CD14-positive monocyte (primary cell): Measurements from ENCODE around the gene R3HDM2. TPM values are rescaled to one million over a fixed set of nuclear protein-coding genes. Genes with fewer than 3 reads are reported as not detected.
A peak's percentile ranks its signal among the peaks of the same experiment; 100 is the strongest.

Experiments
- DNase-seq, 3 donors: peaks; one replicate each; pipeline ENCODE4 v3.0.0-alpha.2; 2011 to 2022
- H2AFZ ChIP-seq: 2 replicates; pipeline ENCODE4 v1.6.0; 2012; ENCODE audit warnings: mild to moderate bottlenecking, low read depth, low read length, inconsistent platforms; ENCODE audit not compliant: insufficient read depth, poor library complexity, severe bottlenecking
- H3K27ac ChIP-seq, 2 donors: 1 replicate in 1 of 2; 2 replicates in 1 of 2; pipeline ENCODE4 v1.5.1; 2012 to 2013; ENCODE audit warnings: low read length in 2 of 2, control low read depth in 1 of 2, inconsistent platforms in 1 of 2, low read depth in 1 of 2, mild to moderate bottlenecking in 1 of 2
- H3K27me3 ChIP-seq, 2 donors: one replicate each; pipeline versions ENCODE4 v1.6.0 to v1.6.1; 2011 to 2013; ENCODE audit warnings: low read length in 2 of 2; ENCODE audit not compliant: control insufficient read depth in 2 of 2, insufficient read depth in 2 of 2
- H3K36me3 ChIP-seq, 2 donors: replicated peaks in 1 of 2; 1 replicate in 1 of 2; 2 replicates in 1 of 2; pipeline versions ENCODE4 v1.5.1 to v1.6.1; 2012 to 2013; ENCODE audit warnings: low read length in 2 of 2, control low read depth in 1 of 2, inconsistent platforms in 1 of 2, mild to moderate bottlenecking in 1 of 2; ENCODE audit not compliant: insufficient read depth in 2 of 2, control insufficient read depth in 1 of 2
- H3K4me1 ChIP-seq, 2 donors: 1 replicate in 1 of 2; 2 replicates in 1 of 2; pipeline versions ENCODE4 v1.5.1 to v1.6.1; 2012 to 2013; ENCODE audit warnings: low read length in 2 of 2, control low read depth in 1 of 2, inconsistent platforms in 1 of 2, mild to moderate bottlenecking in 1 of 2, moderate library complexity in 1 of 2; ENCODE audit not compliant: insufficient read depth in 2 of 2, control insufficient read depth in 1 of 2
- H3K4me2 ChIP-seq: replicated peaks from 2 replicates; pipeline ENCODE3; 2012; ENCODE audit warnings: low read length, moderate library complexity, mild to moderate bottlenecking; ENCODE audit not compliant: poor library complexity, severe bottlenecking; ENCODE audit errors: extremely low read depth
- H3K4me3 ChIP-seq, 3 experiments: fragments of 200-600 bp in 1 of 3; sonication (generic) in 1 of 3; replicated peaks in 1 of 3; 1 replicate in 2 of 3; 2 replicates in 1 of 3; pipeline ENCODE4 v1.5.1; 2011 to 2013; ENCODE audit warnings: low read length in 3 of 3, mild to moderate bottlenecking in 3 of 3, control low read depth in 2 of 3, low read depth in 2 of 3, inconsistent platforms in 1 of 3, moderate library complexity in 1 of 3
- H3K79me2 ChIP-seq: 2 replicates; pipeline ENCODE4 v1.6.0; 2012; ENCODE audit warnings: mild to moderate bottlenecking, control low read depth, inconsistent platforms, low read length, moderate library complexity; ENCODE audit not compliant: insufficient read depth
- H3K9ac ChIP-seq: 2 replicates; pipeline ENCODE4 v1.6.0; 2017; ENCODE audit warnings: low read length, mild to moderate bottlenecking; ENCODE audit not compliant: insufficient read depth, poor library complexity, severe bottlenecking
- H3K9me3 ChIP-seq, 2 donors: replicated peaks in 1 of 2; 1 replicate in 1 of 2; 2 replicates in 1 of 2; pipeline versions ENCODE4 v1.5.1 to v1.6.1; 2012 to 2013; ENCODE audit warnings: low read length in 2 of 2, control low read depth in 1 of 2; ENCODE audit not compliant: control insufficient read depth in 1 of 2, insufficient read depth in 1 of 2
- H4K20me1 ChIP-seq: 2 replicates; pipeline ENCODE4 v1.6.0; 2012; ENCODE audit warnings: mild to moderate bottlenecking, low read length, control low read depth, moderate library complexity; ENCODE audit not compliant: insufficient read depth
- H3K27ac Mint-ChIP-seq, 7 donors: one replicate each; pipeline ENCODE4 v1.8.0; 2020; ENCODE audit warnings: mild to moderate bottlenecking in 7 of 7, mixed read lengths in 7 of 7, moderate library complexity in 6 of 7, inconsistent platforms in 2 of 7
- H3K27me3 Mint-ChIP-seq, 3 donors: one replicate each; pipeline ENCODE4 v1.8.0; 2021 to 2022; ENCODE audit warnings: low read depth in 3 of 3, mild to moderate bottlenecking in 3 of 3, mixed read lengths in 3 of 3, moderate library complexity in 3 of 3, inconsistent platforms in 1 of 3
- H3K36me3 Mint-ChIP-seq, 2 donors: one replicate each; pipeline ENCODE4 v1.8.0; 2020; ENCODE audit warnings: mixed read lengths in 2 of 2, inconsistent platforms in 1 of 2, mild to moderate bottlenecking in 1 of 2
- H3K4me1 Mint-ChIP-seq: one replicate; pipeline ENCODE4 v1.8.0; 2020; ENCODE audit warnings: mild to moderate bottlenecking, mixed read lengths
- H3K4me3 Mint-ChIP-seq, 2 donors: one replicate each; pipeline ENCODE4 v1.8.0; 2020; ENCODE audit warnings: mild to moderate bottlenecking in 2 of 2, mixed read lengths in 2 of 2, moderate library complexity in 1 of 2
- H3K9me3 Mint-ChIP-seq, 7 donors: one replicate each; pipeline ENCODE4 v1.8.0; 2020 to 2022; ENCODE audit warnings: mixed read lengths in 7 of 7, mild to moderate bottlenecking in 6 of 7, moderate library complexity in 6 of 7, inconsistent platforms in 2 of 7
- CTCF ChIP-seq: fragments of 200-600 bp; IDR thresholded peaks from one replicate; pipeline ENCODE4 v1.8.0; 2022; ENCODE audit warnings: antibody characterized with exemption, mild to moderate bottlenecking
- WGBS: methylation state at CpG from one replicate; pipeline ENCODE4 v1.1.5; 2013; ENCODE audit warnings: missing lambda C conversion rate; ENCODE audit not compliant: insufficient coverage; 5-methylcytosine and 5-hydroxymethylcytosine counted together
- intact Hi-C, 2 donors: fragments of 100-400 bp; cut with micrococcal nuclease; formaldehyde crosslinking; loops; one replicate each; pipeline versions ENCODE4 v1.15.0 to v1.15.1; 2023
- polyA plus RNA-seq, 3 donors: library from polyadenylated mRNA; depleted of rRNA in 1 of 3; unstranded in 2 of 3; stranded (reverse) in 1 of 3; fragments of 300-500 nt in 2 of 3; fragments of >200 nt in 1 of 3; fragmentation: Illumina TruSeq in 2 of 3; gene quantifications; 1 replicate in 2 of 3; 2 replicates in 1 of 3; pipeline ENCODE4 v1.2.3, GENCODE V29; 2012 to 2021

Gene R3HDM2
- polyA plus RNA-seq, 3 donors, result 4.2 to 69.4 (median 7.3) TPM

GRCh38 chr12:57334219-57334618, 96.6 kb downstream of the R3HDM2 start:
- no peaks in the 10 kb centered on the region for H3K27me3 ChIP-seq
- no peak overlapping the region for H3K4me3 Mint-ChIP-seq
- H4K20me1 ChIP-seq, result no peaks in the 10 kb centered on the region
- no peak overlapping the region for H3K9ac ChIP-seq
- H2AFZ ChIP-seq, result no peak overlapping the region
- no peak overlapping the region for H3K27ac ChIP-seq
- peaks cover 26 to 34% of the 10 kb centered on the region in 2 donors for H3K36me3 Mint-ChIP-seq
- WGBS, result no CpG with 5 or more reads among the region's 1 CpG
- peaks cover 9% of the 10 kb centered on the region for H3K79me2 ChIP-seq
- H3K4me2 ChIP-seq, result no peak overlapping the region
- intact Hi-C loops, result no loop called here
- H3K9me3 ChIP-seq, result no peaks in the 10 kb centered on the region
- no peak for TF ChIP-seq CTCF
- H3K4me3 ChIP-seq, result no peak overlapping the region
- no peak for DNase-seq
- H3K27ac Mint-ChIP-seq, result no peak overlapping the region
- H3K36me3 ChIP-seq, result peaks cover 0 to 8% of the 10 kb centered on the region in 2 donors
- peaks cover 0 to 1% (median 0%) of the 10 kb centered on the region in 3 donors for H3K27me3 Mint-ChIP-seq
- peaks cover 9% of the 10 kb centered on the region for H3K4me1 Mint-ChIP-seq
- peaks cover 0 to 3% (median 2%) of the 10 kb centered on the region in 7 donors for H3K9me3 Mint-ChIP-seq
- peaks cover 9 to 13% of the 10 kb centered on the region in 2 donors for H3K4me1 ChIP-seq

- no peak overlapping the region for H3K4me2 ChIP-seq
- peaks cover 3% of the 10 kb centered on the region for H3K79me2 ChIP-seq
- intact Hi-C loops, result no loop called here
- Mint-ChIP-seq H3K9me3 (peaks cover 0 to 3% (median 2%) of the 10 kb centered on the region in 7 donors), H3K27ac (peak overlapping the region in 3 of 7 donors; percentile 3 to 25 (median 7)), H3K27me3 (peaks cover 0 to 1% (median 0%) of the 10 kb centered on the region in 3 donors), H3K4me3 (no peak overlapping the region), H3K4me1 (peaks cover 9% of the 10 kb centered on the region), H3K36me3 (peaks cover 22 to 26% of the 10 kb centered on the region in 2 donors)
- no peaks in the 10 kb centered on the region for H4K20me1 ChIP-seq
- DNase-seq, result no peak
- peak overlapping the region; percentile 13 for H2AFZ ChIP-seq
- H3K4me1 ChIP-seq, result peaks cover 8 to 12% of the 10 kb centered on the region in 2 donors
- H3K36me3 ChIP-seq, result peaks cover 0 to 9% of the 10 kb centered on the region in 2 donors
- H3K9me3 ChIP-seq, result no peaks in the 10 kb centered on the region
- TF ChIP-seq CTCF, result no peak
- no peak overlapping the region for H3K4me3 ChIP-seq
- H3K27me3 ChIP-seq, result no peaks in the 10 kb centered on the region
- peak overlapping the region in 1 of 2 donors; percentile 56 for H3K27ac ChIP-seq
- no CpG with 5 or more reads among the region's 3 CpGs for WGBS
- H3K9ac ChIP-seq, result no peak overlapping the region
Observed at GRCh38 chr12:57332646-57333312, 98.1 kb downstream of the R3HDM2 start.
